ENCODE results near the gene GRAMD1B.

Gene GRAMD1B

DNA sequence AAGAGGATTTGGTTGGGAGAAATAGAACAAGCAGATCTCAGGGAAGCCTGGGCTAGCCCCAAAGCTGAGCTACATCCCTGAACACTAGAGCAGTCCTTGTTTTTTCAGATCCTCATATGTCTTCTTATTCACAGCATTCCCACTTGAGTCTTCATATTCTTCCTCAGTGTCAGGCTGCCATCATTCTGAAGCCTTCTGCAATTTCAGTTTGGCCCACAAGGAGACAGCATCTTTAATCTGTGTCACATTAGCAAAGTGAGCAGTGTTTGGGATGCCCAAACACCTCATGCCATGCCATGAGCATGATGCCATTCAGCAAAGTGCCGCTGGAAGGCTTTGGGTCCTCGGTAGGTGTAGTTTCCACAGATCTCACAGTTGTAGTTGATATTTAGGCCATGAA, 167.8 kb downstream of the GRAMD1B start:
- Histone ChIP-seq H3K4me1 (ENCODE audit: low read depth, poor library complexity, severe bottlenecking) (no peaks in the 10 kb centered on the region), H3K4me3 (IDR thresholded peaks at IDR 0.05; ENCODE audit: insufficient read depth, low read depth, low read length) (no peak overlapping the region), H3K27me3 (ENCODE audit: insufficient read depth, low read depth) (no peaks in the 10 kb centered on the region), H3K79me2 (ENCODE audit: insufficient read depth, low read depth) (no peaks in the 10 kb centered on the region), H3K36me3 (ENCODE audit: insufficient read depth) (no peaks in the 10 kb centered on the region), H4K20me1 (ENCODE audit: insufficient read depth) (no peaks in the 10 kb centered on the region), H3K4me2 (no peak overlapping the region), H3K9ac (no peak overlapping the region), H3K27ac (no peak overlapping the region), H2AFZ (ENCODE audit: low read depth) (no peak overlapping the region)
- TF ChIP-seq, protein P1, sequence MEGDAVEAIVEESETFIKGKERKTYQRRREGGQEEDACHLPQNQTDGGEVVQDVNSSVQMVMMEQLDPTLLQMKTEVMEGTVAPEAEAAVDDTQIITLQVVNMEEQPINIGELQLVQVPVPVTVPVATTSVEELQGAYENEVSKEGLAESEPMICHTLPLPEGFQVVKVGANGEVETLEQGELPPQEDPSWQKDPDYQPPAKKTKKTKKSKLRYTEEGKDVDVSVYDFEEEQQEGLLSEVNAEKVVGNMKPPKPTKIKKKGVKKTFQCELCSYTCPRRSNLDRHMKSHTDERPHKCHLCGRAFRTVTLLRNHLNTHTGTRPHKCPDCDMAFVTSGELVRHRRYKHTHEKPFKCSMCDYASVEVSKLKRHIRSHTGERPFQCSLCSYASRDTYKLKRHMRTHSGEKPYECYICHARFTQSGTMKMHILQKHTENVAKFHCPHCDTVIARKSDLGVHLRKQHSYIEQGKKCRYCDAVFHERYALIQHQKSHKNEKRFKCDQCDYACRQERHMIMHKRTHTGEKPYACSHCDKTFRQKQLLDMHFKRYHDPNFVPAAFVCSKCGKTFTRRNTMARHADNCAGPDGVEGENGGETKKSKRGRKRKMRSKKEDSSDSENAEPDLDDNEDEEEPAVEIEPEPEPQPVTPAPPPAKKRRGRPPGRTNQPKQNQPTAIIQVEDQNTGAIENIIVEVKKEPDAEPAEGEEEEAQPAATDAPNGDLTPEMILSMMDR (conservative IDR thresholded peaks at IDR 0.05; ENCODE audit: low read depth, low read length): no peak

DNA sequence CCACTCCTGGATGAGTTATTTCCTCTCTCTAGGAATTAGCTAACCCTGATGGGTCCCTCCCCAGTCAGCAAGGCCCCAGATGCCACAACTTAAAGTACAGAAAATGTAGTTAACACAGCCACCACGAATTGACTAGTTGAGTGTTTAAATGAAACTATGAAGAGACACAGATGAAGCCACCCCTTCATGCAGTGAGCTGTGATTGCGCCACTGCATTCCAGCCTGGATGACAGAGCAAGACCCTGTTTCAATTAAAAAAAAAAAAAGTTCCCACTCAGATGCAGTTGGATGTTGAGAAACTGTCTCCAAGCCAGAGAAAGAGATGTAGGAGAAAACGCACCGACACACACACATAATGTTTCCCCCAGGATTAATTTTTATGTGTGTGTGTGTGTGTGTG, 171.1 kb downstream of the GRAMD1B start:
- Histone ChIP-seq H3K4me1 (ENCODE audit: low read depth, poor library complexity, severe bottlenecking) (no peaks in the 10 kb centered on the region), H3K79me2 (ENCODE audit: insufficient read depth, low read depth) (no peaks in the 10 kb centered on the region), H3K27ac (no peak overlapping the region), H4K20me1 (ENCODE audit: insufficient read depth) (no peaks in the 10 kb centered on the region), H3K4me3 (IDR thresholded peaks at IDR 0.05; ENCODE audit: insufficient read depth, low read depth, low read length) (no peak overlapping the region), H3K4me2 (no peak overlapping the region), H3K9ac (no peak overlapping the region), H3K36me3 (ENCODE audit: insufficient read depth) (no peaks in the 10 kb centered on the region), H3K27me3 (ENCODE audit: insufficient read depth, low read depth) (no peaks in the 10 kb centered on the region), H2AFZ (ENCODE audit: low read depth) (no peak overlapping the region)
- TF ChIP-seq, protein P1 (conservative IDR thresholded peaks at IDR 0.05; ENCODE audit: low read depth, low read length): no peak

DNA sequence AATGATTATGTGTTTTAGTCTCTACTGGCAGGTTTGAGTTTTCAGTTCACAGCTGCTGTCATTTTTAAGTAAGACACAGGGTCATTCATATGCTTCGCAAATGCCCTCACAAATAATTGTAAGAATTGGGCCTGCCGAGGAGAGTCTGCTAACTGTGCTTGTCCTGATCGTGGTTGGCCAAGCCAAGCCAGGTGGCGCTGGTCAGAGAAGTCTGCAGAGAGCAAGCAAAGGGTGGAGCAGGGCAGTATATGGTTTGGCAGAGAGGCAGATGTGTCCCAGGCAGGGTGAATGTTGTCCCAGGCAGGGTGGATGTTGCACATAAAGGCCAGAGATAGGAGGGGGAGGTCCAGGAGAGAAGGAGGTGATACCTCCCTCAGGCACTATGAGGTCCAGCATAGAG, 171.7 kb downstream of the GRAMD1B start:
- Histone ChIP-seq H4K20me1 (ENCODE audit: insufficient read depth) (no peaks in the 10 kb centered on the region), H3K27me3 (ENCODE audit: insufficient read depth, low read depth) (no peaks in the 10 kb centered on the region), H3K36me3 (ENCODE audit: insufficient read depth) (no peaks in the 10 kb centered on the region), H3K9ac (no peak overlapping the region), H3K27ac (no peak overlapping the region), H3K4me1 (ENCODE audit: low read depth, poor library complexity, severe bottlenecking) (no peaks in the 10 kb centered on the region), H3K4me2 (no peak overlapping the region), H3K79me2 (ENCODE audit: insufficient read depth, low read depth) (no peaks in the 10 kb centered on the region), H3K4me3 (IDR thresholded peaks at IDR 0.05; ENCODE audit: insufficient read depth, low read depth, low read length) (no peak overlapping the region), H2AFZ (ENCODE audit: low read depth) (no peak overlapping the region)
- TF ChIP-seq, protein P1 (conservative IDR thresholded peaks at IDR 0.05; ENCODE audit: low read depth, low read length): no peak

DNA sequence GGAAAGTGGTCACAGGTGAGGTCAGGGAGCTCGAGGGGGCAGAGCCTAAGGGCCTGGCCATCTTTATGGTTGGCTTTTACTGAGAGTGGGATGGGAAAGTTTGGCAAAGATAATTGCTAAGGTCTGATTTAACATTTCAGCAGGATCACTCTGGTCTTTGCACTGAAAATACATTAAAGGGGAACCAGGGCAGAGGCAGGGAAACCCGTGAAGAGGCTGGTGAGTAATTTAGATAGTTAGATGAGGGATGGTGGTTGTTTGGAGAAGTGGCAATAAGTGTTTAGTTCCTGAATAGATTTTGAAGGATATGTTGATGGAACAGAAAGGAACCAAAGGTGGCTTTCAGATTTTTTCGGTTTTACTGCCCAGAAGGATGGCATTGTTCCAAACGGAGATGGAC, 173.6 kb downstream of the GRAMD1B start:
- Histone ChIP-seq H3K9ac (no peak overlapping the region), H4K20me1 (ENCODE audit: insufficient read depth) (no peaks in the 10 kb centered on the region), H3K79me2 (ENCODE audit: insufficient read depth, low read depth) (no peaks in the 10 kb centered on the region), H3K27me3 (ENCODE audit: insufficient read depth, low read depth) (no peaks in the 10 kb centered on the region), H2AFZ (ENCODE audit: low read depth) (no peak overlapping the region), H3K4me1 (ENCODE audit: low read depth, poor library complexity, severe bottlenecking) (no peaks in the 10 kb centered on the region), H3K36me3 (ENCODE audit: insufficient read depth) (no peaks in the 10 kb centered on the region), H3K27ac (no peak overlapping the region), H3K4me3 (IDR thresholded peaks at IDR 0.05; ENCODE audit: insufficient read depth, low read depth, low read length) (no peak overlapping the region), H3K4me2 (no peak overlapping the region)
- TF ChIP-seq, protein P1 (conservative IDR thresholded peaks at IDR 0.05; ENCODE audit: low read depth, low read length): no peak

Measured in KMS-11 (cell line).